Gastroesophageal sphincter (tissue), 4 donors: ENCODE results near the gene RPS10. TPM values are rescaled to one million over a fixed set of nuclear protein-coding genes. Genes with fewer than 3 reads are reported as not detected.

Experiments
- ATAC-seq: fragments of 150-250 bp; one replicate; pipeline ENCODE4 v1.9.1; 2016; ENCODE audit warnings: mild to moderate bottlenecking, moderate library complexity
- H3K27ac ChIP-seq, 4 donors: fragments of 200-600 bp; sonication (generic) in 3 of 4; 1 replicate in 3 of 4; 2 replicates in 1 of 4; pipeline ENCODE4 v1.5.1; 2016 to 2019
- H3K27me3 ChIP-seq: fragments of 200-600 bp; sonication (generic); one replicate; pipeline ENCODE4 v1.5.1; 2019
- H3K36me3 ChIP-seq, 2 donors: fragments of 200-600 bp; sonication (generic); one replicate each; pipeline ENCODE4 v1.5.1; 2019; ENCODE audit warnings: control low read depth in 1 of 2
- H3K4me1 ChIP-seq, 3 donors: fragments of 200-600 bp; sonication (generic); 1 replicate in 2 of 3; 2 replicates in 1 of 3; pipeline ENCODE4 v1.5.1; 2016 to 2019; ENCODE audit warnings: control low read depth in 2 of 3
- H3K4me3 ChIP-seq, 2 donors: fragments of 200-600 bp; sonication (generic); one replicate each; pipeline ENCODE4 v1.5.1; 2019; ENCODE audit warnings: mild to moderate bottlenecking in 1 of 2, moderate library complexity in 1 of 2
- H3K9me3 ChIP-seq, 3 donors: fragments of 200-600 bp; sonication (generic); one replicate each; pipeline ENCODE4 v1.5.1; 2017 to 2019; ENCODE audit warnings: control low read depth in 2 of 3
- CTCF ChIP-seq, 4 experiments: fragments of 200-600 bp in 2 of 4; fragments of 450-650 bp in 2 of 4; sonication (generic) in 1 of 4; IDR thresholded peaks; one replicate each; pipeline ENCODE4 v1.5.1; 2017 to 2019; ENCODE audit warnings: antibody characterized with exemption in 4 of 4, mild to moderate bottlenecking in 2 of 4, moderate library complexity in 2 of 4
- EP300 ChIP-seq: sonication (generic); formaldehyde crosslinking; IDR thresholded peaks from one replicate; pipeline ENCODE4 v1.6.1; 2017; ENCODE audit warnings: antibody characterized with exemption, mild to moderate bottlenecking
- POLR2A ChIP-seq, 2 donors: fragments of 450-650 bp; IDR thresholded peaks; one replicate each; pipeline ENCODE4 v1.6.1; 2017; ENCODE audit warnings: antibody characterized with exemption in 2 of 2, mild to moderate bottlenecking in 2 of 2, moderate library complexity in 1 of 2
- POLR2AphosphoS5 ChIP-seq: sonication (generic); formaldehyde crosslinking; IDR thresholded peaks from one replicate; pipeline ENCODE4 v1.6.1; 2017; ENCODE audit warnings: antibody characterized with exemption
- WGBS, 2 donors: methylation state at CpG; one replicate each; pipeline ENCODE4 v1.1.5; 2018; ENCODE audit warnings: low coverage in 1 of 2; 5-methylcytosine and 5-hydroxymethylcytosine counted together
- total RNA-seq, 4 donors: library from RNA; depleted of rRNA; stranded (reverse); fragments of >200 nt; gene quantifications; one replicate each; pipeline ENCODE4 v1.1.0, GENCODE V29; 2016

Gene RPS10
- total RNA-seq, 4 donors from 2014 or later, result 1,014 to 3,120 (median 2,269) TPM

GRCh38 chr6:34391786-34392496, 33.9 kb downstream of the RPS10 start:
- WGBS, 2 donors, result 0% methylated on average over 15 of the region's 78 CpGs; no CpG with 5 or more reads in 1 of the 2 donors
- peak overlapping the region; percentile 68 to 97 (median 96) for H3K27ac ChIP-seq
- no peaks in the 10 kb centered on the region for H3K36me3 ChIP-seq
- H3K9me3 ChIP-seq, result peaks cover 0 to 4% (median 0%) of the 10 kb centered on the region in 3 donors
- H3K27me3 ChIP-seq, result no peaks in the 10 kb centered on the region
- H3K4me3 ChIP-seq, result peak overlapping the region; percentile 79 to 98
- H3K4me1 ChIP-seq, result peaks cover 0 to 61% (median 7%) of the 10 kb centered on the region in 3 donors
- peak; percentile 42 for ATAC-seq
- TF ChIP-seq POLR2AphosphoS5 (no peak), CTCF (IDR thresholded peaks at IDR 0.05) (no peak), EP300 (no peak), POLR2A (IDR thresholded peaks at IDR 0.05) (no peak)

- H3K36me3 ChIP-seq, result no peaks in the 10 kb centered on the region
- peaks cover 0 to under 1% (median 0%) of the 10 kb centered on the region in 3 donors for H3K9me3 ChIP-seq
- H3K27me3 ChIP-seq, result no peaks in the 10 kb centered on the region
- H3K27ac ChIP-seq, result peak overlapping the region; percentile 68 to 97 (median 96)
- H3K4me1 ChIP-seq, result peaks cover 0 to 66% (median 7%) of the 10 kb centered on the region in 3 donors
- WGBS, 2 donors, result 0% methylated on average over 2 to 4 of the region's 5 CpGs
- peak overlapping the region; percentile 79 to 98 for H3K4me3 ChIP-seq
- TF ChIP-seq POLR2A (IDR thresholded peaks at IDR 0.05) (no peak), CTCF (IDR thresholded peaks at IDR 0.05) (no peak), POLR2AphosphoS5 (no peak), EP300 (no peak)
- no peak for ATAC-seq
Observed at GRCh38 chr6:34391473-34391785, 34.4 kb downstream of the RPS10 start.

GRCh38 chr6:34390531-34391472, 35.1 kb downstream of the RPS10 start:
- H3K27ac ChIP-seq, result peak overlapping the region; percentile 68 to 97 (median 96)
- 21 to 27% methylated on average over 14 of the region's 14 CpGs for WGBS, 2 donors
- peaks cover 0 to 72% (median 10%) of the 10 kb centered on the region in 3 donors for H3K4me1 ChIP-seq
- peak overlapping the region; percentile 79 to 98 for H3K4me3 ChIP-seq
- peak; percentile 45 for ATAC-seq
- no peaks in the 10 kb centered on the region for H3K27me3 ChIP-seq
- H3K36me3 ChIP-seq, result no peaks in the 10 kb centered on the region
- TF ChIP-seq EP300, result no peak
- no peak for TF ChIP-seq CTCF (IDR thresholded peaks at IDR 0.05)
- TF ChIP-seq POLR2A (IDR thresholded peaks at IDR 0.05), result no peak
- TF ChIP-seq POLR2AphosphoS5, result peak; percentile 29
- no peaks in the 10 kb centered on the region for H3K9me3 ChIP-seq

GRCh38 chr6:34389034-34389433, 36.8 kb downstream of the RPS10 start:
- Histone ChIP-seq H3K4me1 (peaks cover 0 to 83% (median 15%) of the 10 kb centered on the region in 3 donors), H3K27ac (no peak overlapping the region), H3K9me3 (no peaks in the 10 kb centered on the region), H3K4me3 (no peak overlapping the region), H3K36me3 (no peaks in the 10 kb centered on the region), H3K27me3 (no peaks in the 10 kb centered on the region)
- TF ChIP-seq EP300, result no peak
- no peak for TF ChIP-seq CTCF (IDR thresholded peaks at IDR 0.05)
- TF ChIP-seq POLR2AphosphoS5, result no peak
- TF ChIP-seq POLR2A (IDR thresholded peaks at IDR 0.05), result no peak
- ATAC-seq, result no peak
- WGBS, 2 donors, result 60 to 100% methylated on average over 1 to 2 of the region's 3 CpGs
